Measurements from ENCODE around the gene THBS4.

DNA sequence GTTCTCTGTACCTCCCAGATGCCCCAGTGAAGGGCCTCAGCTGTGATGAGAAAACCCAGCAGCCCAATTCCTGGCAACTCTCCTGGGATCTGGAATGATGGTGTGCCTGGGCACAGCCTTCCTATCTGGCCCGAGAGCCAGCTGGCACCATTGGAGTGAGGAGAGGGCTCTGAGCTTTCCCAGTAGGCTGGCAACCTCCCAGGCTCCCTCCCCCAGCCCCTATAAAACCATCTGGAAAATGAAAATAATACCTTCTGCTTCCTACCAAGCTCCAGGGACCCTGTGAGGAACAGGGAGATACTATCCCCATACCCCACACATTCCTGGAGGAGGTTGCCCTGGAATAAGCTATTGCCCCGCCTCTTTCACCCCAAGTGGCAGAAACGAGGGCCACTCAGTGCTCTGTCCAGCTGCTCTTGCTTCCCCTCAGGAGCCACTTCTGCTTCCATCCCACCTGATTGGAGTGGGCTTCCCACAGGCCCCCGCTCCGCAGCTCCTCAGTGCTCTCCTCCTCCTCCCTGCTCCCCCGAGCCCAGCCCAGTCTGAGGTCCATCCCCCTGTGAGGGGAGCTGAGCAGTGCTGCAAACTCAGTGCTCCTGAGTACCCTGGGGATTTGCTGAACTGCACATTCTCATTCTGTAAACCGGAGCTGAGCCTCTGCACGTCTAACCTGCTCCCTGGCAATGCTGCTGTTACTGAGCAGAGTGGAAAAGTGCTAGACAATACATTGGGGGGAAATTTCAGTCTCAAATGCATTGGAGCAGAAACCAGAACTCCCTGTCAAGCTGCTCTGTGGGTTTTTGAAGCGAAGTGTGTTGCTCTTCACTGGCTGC lies 74.7 kb downstream of the THBS4 start:
- no peak for TF ChIP-seq GATA3 (IDR thresholded peaks at IDR 0.05; ENCODE audit: low read depth, low read length)
- TF ChIP-seq GATA2 (IDR thresholded peaks at IDR 0.05; ENCODE audit: low read depth, low read length), result peak; percentile 66

All from SH-SY5Y (cell line).